ENCODE measurements around the gene DGKB. TPM values are rescaled to one million over a fixed set of nuclear protein-coding genes. Genes with fewer than 3 reads are reported as not detected.

DGKB gene
- polyA plus RNA-seq, 10 donors, result 0.67 to 2.1 (median 0.88) TPM

DNA sequence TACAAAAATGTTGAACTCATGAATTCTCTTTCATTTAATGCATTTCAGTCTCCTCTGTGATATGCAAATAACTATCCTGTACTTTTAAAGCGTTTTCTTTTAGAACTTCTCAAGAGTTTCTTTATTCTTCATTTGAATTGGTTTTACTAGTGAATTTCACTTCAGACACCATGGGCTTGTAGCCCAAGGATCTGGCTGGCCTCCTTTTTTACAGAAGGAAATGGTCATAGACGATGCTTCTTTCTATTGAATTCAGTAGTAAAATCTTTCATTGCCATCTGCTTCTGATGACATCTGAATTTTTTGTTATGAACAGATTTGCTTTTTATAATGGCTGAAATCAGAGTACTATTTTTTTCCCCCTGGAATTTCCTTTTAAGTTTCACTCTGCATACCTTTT lies 777.8 kb downstream of the DGKB start:
- no peak for DNase-seq

DNA sequence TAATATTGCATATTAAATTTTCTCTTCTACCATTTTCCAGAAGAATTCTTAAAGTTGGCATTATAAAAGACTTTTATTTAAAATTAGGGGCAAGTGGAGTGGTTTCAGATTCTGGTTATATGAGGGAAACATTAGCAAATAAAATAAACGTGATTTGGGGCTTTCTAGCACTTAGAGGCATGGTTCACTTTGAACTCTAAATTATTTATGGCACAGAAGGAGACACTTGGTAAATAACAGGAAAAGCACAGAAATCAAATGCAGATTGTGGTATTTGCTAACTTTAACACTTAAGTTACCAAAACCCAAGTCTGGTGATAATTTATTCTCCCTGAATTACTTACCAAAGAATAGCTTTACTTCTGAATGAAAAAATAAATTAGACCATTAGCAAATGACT lies 778.6 kb downstream of the DGKB start:
- no peak for DNase-seq

DNA sequence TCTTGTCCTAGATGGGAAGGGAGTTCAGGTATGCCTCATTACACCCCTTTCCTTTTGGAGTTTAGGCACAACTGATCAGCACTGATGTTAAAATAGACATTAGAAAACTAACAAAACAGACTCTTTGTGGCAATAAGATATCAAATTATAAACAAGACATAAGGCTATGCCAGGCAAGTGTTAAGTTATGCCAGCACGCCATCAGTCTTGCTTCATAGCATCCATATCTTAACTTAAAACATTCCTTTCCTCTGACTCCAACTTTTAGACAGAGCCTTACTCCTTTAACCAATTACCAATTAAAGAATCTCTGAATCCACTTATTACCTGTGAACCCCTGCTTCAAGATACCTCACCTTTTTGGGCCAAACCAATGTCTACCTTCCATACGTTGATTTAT lies 786.9 kb downstream of the DGKB start:
- DNase-seq, result no peak

DNA sequence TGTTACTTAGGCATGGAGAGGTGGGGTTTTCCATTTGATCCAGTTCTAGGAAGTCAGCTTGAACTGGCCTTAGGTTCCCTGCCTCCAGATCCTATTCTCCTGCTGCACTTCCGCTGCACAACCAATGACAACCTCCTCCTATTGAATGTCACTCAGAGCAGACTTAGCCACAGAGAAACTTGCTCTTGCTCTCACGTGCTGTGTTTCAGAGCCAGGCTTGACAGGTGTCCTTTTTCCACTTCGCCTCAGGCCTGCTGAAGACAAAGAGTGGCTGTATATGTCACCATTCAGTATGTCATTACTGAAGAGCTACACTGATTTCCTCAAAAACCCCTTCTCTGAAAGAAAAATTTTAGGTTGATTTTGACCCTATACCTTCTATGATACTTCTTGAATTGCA lies 797.7 kb downstream of the DGKB start:
- DNase-seq, result peak in 1 of 3 donors; percentile 2

DNA sequence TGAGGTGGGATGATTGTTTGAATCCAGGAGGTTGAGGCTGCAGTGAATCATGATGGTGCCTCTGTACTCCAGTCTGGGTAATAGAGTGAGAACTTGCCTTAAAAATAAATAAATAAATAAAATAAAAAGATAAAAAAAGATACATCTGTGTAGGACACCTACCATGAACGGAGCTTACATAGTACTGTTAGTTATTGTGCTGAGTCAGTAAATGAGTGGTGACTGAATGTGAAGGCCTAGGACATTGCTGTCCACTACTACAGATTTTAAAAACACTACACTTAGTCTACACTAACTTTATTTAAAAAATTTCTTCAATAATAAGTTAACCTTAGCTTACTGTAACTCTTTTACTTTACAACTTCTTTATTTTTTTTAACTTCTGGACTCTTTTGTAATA lies 806.4 kb downstream of the DGKB start:
- DNase-seq, result no peak

DNA sequence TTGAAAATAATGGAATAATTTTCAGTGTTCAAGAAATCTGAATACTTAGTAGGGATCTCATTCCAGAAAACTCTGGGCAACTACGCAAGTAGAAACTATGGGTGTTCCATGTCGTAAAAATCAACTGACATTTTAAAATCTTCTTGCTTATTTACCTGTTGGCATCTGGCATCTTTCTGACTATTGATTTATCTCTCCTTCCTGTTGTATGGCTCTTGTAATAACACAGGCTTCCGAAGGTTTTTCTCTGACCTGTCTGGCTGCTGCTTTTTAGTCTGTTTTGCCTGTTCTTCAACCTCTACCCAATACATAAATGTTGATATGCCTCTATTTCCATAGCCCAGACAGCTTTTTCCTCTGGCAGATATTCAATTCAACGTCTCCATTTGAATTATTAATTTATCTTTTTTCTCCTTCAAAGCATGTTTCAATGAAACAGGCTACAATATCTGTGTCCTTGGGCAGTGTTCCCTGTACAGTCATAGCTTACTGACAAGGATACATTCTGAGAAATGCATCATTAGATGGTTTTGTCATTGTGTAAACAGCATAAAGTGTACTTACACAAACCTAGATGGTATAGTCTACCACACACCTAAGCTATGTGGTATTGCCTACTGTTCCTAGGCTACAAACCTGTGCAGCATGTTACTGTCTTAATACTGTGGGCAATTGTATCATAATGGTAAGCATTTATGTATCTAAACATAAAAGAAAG lies 807.2 kb downstream of the DGKB start:
- no peak for DNase-seq

Data from muscle of back (tissue), 11 donors.